Hepatocyte (in vitro differentiated cells): Measurements from ENCODE around the gene EIF4ENIF1.

Experiments used
- CTCF ChIP-seq: fragments of 200-600 bp; sonication (generic); IDR thresholded peaks from 2 replicates; pipeline ENCODE4 v1.5.1; 2016; ENCODE audit warnings: antibody characterized with exemption, mild to moderate bottlenecking; ENCODE audit not compliant: poor library complexity
- EZH2phosphoT487 ChIP-seq: fragments of 200-600 bp; sonication (generic); IDR thresholded peaks from one replicate; pipeline ENCODE4 v1.6.1; 2018; ENCODE audit warnings: antibody characterized with exemption, mild to moderate bottlenecking, low read depth, moderate library complexity; ENCODE audit not compliant: unreplicated experiment, severe bottlenecking

GRCh38 chr22:31448382-31448781 is 41.3 kb downstream of the EIF4ENIF1 start:
- TF ChIP-seq CTCF, result no peak
- no peak for TF ChIP-seq EZH2phosphoT487
